Body of pancreas (tissue), 4 donors: ENCODE measurements around the gene GPRC5B. TPM values are rescaled to one million over a fixed set of nuclear protein-coding genes. Genes with fewer than 3 reads are reported as not detected.

Source experiments
- ATAC-seq: fragments of 150-250 bp; one replicate; pipeline ENCODE4 v1.9.1; 2016
- DNase-seq, 4 donors: peaks; one replicate each; pipeline ENCODE4 v3.0.0-alpha.2; 2019
- H3K27ac ChIP-seq, 4 donors: fragments of 200-600 bp; sonication (generic); 1 replicate in 3 of 4; 2 replicates in 1 of 4; pipeline versions ENCODE4 v1.5.1 to v1.6.1; 2016 to 2019; ENCODE audit warnings: mild to moderate bottlenecking in 1 of 4, mixed read lengths in 1 of 4, moderate library complexity in 1 of 4
- H3K27me3 ChIP-seq, 2 donors: fragments of 200-600 bp; sonication (generic); one replicate each; pipeline ENCODE4 v1.6.0; 2016; ENCODE audit warnings: mild to moderate bottlenecking in 1 of 2
- H3K36me3 ChIP-seq, 2 donors: fragments of 200-600 bp; sonication (generic); replicated peaks in 1 of 2; 2 replicates each; pipeline ENCODE4 v1.5.1; 2016; ENCODE audit warnings: low read depth in 2 of 2; ENCODE audit not compliant: insufficient read depth in 1 of 2
- H3K4me1 ChIP-seq: fragments of 200-600 bp; sonication (generic); one replicate; pipeline ENCODE4 v1.6.0; 2016
- H3K4me3 ChIP-seq, 2 donors: fragments of 200-600 bp; sonication (generic); 1 replicate in 1 of 2; 2 replicates in 1 of 2; pipeline ENCODE4 v1.5.1; 2016 to 2019
- H3K9me3 ChIP-seq, 3 donors: fragments of 200-600 bp; sonication (generic); 1 replicate in 2 of 3; 2 replicates in 1 of 3; pipeline ENCODE4 v1.5.1; 2016
- POLR2A ChIP-seq, 3 donors: fragments of 450-650 bp; IDR thresholded peaks; one replicate each; pipeline ENCODE4 v1.6.1; 2016; ENCODE audit warnings: antibody characterized with exemption in 3 of 3, mild to moderate bottlenecking in 2 of 3
- WGBS, 2 donors: methylation state at CpG; one replicate each; pipeline ENCODE4 v1.1.5; 2017; 5-methylcytosine and 5-hydroxymethylcytosine counted together
- intact Hi-C: fragments of 100-400 bp; cut with DNase I; formaldehyde crosslinking; loops from one replicate; pipeline ENCODE4 v1.15.1; 2023
- total RNA-seq, 2 donors: library from RNA; depleted of rRNA; stranded (reverse); fragments of >200 nt; gene quantifications; one replicate each; pipeline ENCODE4 v1.1.0, GENCODE V29; 2016
- TF ChIP-seq, protein P1 (sequence below), 7 experiments: fragments of 450-650 bp in 4 of 7; fragments of 200-600 bp in 3 of 7; sonication (generic) in 3 of 7; IDR thresholded peaks; one replicate each; pipeline ENCODE4 v1.5.1; 2016 to 2019; ENCODE audit warnings: antibody characterized with exemption in 7 of 7

The GPRC5B gene
- total RNA-seq, 2 donors from 2014 or later, result 27.7 to 31.6 TPM

DNA sequence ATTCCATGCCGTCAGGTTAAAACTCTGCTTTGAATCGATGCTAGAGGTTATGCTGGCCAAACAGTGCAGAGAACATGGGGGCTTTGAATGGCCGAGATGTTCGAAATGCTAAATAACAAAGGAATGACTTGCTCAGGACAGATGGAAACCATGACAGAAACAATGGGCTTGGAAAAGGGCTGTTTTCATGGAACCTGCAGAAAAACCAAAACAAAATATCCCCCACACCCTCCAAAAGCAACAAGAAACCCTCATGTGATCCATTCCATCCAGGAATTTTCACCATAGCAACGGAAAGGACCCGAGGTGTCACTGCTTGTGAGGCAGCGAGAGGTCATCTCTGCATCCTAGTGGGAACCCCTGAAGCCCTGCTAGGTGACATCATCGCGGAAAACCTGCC, 25.5 kb downstream of the GPRC5B start:
- H3K9me3 ChIP-seq, result no peaks in the 10 kb centered on the region
- no peaks in the 10 kb centered on the region for H3K4me1 ChIP-seq
- TF ChIP-seq, protein P1, sequence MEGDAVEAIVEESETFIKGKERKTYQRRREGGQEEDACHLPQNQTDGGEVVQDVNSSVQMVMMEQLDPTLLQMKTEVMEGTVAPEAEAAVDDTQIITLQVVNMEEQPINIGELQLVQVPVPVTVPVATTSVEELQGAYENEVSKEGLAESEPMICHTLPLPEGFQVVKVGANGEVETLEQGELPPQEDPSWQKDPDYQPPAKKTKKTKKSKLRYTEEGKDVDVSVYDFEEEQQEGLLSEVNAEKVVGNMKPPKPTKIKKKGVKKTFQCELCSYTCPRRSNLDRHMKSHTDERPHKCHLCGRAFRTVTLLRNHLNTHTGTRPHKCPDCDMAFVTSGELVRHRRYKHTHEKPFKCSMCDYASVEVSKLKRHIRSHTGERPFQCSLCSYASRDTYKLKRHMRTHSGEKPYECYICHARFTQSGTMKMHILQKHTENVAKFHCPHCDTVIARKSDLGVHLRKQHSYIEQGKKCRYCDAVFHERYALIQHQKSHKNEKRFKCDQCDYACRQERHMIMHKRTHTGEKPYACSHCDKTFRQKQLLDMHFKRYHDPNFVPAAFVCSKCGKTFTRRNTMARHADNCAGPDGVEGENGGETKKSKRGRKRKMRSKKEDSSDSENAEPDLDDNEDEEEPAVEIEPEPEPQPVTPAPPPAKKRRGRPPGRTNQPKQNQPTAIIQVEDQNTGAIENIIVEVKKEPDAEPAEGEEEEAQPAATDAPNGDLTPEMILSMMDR (IDR thresholded peaks at IDR 0.05), result no peak
- no peak for TF ChIP-seq POLR2A (IDR thresholded peaks at IDR 0.05)
- no peaks in the 10 kb centered on the region for H3K27me3 ChIP-seq
- H3K4me3 ChIP-seq, result no peak overlapping the region
- H3K36me3 ChIP-seq, result peaks cover 0 to 2% of the 10 kb centered on the region in 2 donors
- intact Hi-C loops, result no loop called here
- ATAC-seq (no peak), DNase-seq (no peak)
- 94 to 95% methylated on average over 9 of the region's 9 CpGs for WGBS, 2 donors
- no peak overlapping the region for H3K27ac ChIP-seq

DNA sequence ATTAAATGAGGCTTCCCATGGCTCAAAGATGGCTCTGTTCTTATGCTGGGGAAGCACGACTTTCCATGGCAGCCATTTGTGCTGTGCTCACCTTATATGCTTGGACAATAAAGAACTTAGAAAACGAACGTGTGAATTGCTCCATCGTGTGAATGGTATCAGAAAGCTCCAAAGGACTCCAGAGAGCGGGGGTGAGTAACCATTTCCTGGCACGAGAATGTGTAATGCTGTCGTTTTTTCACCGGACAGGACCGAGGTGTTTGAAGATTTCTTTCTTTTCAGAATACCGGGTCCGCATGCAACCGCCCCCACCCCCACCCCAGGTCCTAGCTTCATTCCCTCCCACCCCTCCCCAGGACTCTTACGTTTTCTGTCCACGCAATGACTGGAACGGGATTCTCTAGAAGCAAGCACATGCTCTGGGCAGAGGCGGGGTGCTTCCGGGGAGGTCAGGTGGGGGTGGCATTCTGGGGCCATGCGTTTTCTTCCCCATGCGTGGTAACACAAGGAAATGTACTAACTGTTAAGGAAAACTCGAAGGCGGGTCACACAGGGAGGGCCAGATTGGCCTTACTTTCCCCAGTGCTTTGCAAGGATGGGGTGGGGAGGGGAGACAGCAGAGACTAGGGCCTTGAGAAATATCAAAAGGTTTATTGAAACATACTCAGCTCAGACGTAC, 26.2 kb downstream of the GPRC5B start:
- no peak overlapping the region for H3K27ac ChIP-seq
- 84 to 91% methylated on average over 21 to 22 of the region's 22 CpGs for WGBS, 2 donors
- H3K27me3 ChIP-seq, result no peaks in the 10 kb centered on the region
- no peak for TF ChIP-seq POLR2A (IDR thresholded peaks at IDR 0.05)
- TF ChIP-seq, protein P1 (IDR thresholded peaks at IDR 0.05), result no peak
- H3K4me3 ChIP-seq, result no peak overlapping the region
- peaks cover 0 to 2% of the 10 kb centered on the region in 2 donors for H3K36me3 ChIP-seq
- ATAC-seq (no peak), DNase-seq (no peak)
- intact Hi-C loops, result no loop called here
- no peaks in the 10 kb centered on the region for H3K4me1 ChIP-seq
- no peaks in the 10 kb centered on the region for H3K9me3 ChIP-seq

DNA sequence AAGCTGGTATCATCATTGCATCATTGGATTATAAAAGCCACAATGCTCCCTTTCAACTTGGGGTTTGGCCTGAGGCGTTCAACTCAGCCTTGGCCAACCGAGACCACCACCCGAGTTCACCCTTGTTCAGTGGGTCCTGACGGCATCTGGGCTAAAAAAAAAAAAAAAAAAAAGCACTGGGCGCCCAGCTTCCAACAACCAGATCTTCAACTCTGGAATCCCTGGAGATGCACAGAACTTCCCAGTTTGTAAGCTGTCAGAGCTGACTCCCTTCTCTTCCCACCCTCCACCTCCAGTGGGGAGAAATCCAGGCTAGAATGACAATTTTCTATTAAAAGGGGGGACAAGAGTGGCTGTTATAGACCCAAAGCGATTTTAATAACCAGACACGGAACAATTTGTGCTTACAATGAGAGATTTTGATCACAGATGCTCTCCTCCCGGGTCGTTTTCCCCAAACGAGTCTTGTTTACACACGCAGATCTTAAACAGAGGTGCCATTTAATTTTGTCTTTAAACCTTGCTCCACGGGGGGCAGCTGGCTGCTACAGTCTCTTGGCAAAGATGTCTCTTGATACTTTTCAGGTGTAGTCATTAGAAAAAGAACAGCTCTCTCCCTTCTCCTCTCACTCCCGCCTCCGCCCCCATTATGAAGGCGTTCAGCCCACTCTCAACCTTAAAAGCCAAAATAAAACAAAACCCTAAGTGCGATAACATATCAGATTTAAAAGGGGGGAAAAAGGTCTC, 26.9 kb downstream of the GPRC5B start:
- Histone ChIP-seq H3K27ac (no peak overlapping the region), H3K9me3 (no peaks in the 10 kb centered on the region), H3K4me1 (no peaks in the 10 kb centered on the region), H3K27me3 (no peaks in the 10 kb centered on the region), H3K4me3 (no peak overlapping the region), H3K36me3 (peaks cover 0 to 2% of the 10 kb centered on the region in 2 donors)
- ATAC-seq (no peak), DNase-seq (no peak)
- TF ChIP-seq, protein P1 (IDR thresholded peaks at IDR 0.05), result no peak
- no peak for TF ChIP-seq POLR2A (IDR thresholded peaks at IDR 0.05)
- intact Hi-C loops, result no loop called here
- 64 to 83% methylated on average over 16 of the region's 16 CpGs for WGBS, 2 donors

DNA sequence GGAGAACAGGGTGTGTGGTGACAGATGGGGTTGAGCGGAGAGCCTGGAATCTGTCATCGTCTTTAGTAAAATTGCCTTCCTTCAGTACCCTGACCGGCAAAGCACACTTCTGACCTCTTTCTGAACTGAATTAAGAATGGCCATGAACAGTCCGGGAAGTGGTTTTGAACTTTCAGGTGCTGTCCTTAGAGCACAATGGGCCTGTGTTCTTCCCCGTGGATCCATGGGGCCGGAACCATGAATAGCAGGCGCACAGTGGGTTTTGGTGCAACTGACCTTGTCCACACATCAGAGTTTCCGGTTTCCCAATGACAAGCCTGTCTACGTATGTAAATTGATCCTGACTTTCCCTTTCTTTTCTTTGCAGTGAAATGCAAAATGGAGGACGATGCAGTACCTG, 28.5 kb downstream of the GPRC5B start:
- TF ChIP-seq POLR2A (IDR thresholded peaks at IDR 0.05), result no peak
- TF ChIP-seq, protein P1 (IDR thresholded peaks at IDR 0.05), result no peak
- Histone ChIP-seq H3K4me3 (no peak overlapping the region), H3K27me3 (no peaks in the 10 kb centered on the region), H3K27ac (no peak overlapping the region), H3K9me3 (no peaks in the 10 kb centered on the region), H3K36me3 (peaks cover 0 to 2% of the 10 kb centered on the region in 2 donors), H3K4me1 (no peaks in the 10 kb centered on the region)
- ATAC-seq (no peak), DNase-seq (no peak)
- intact Hi-C loops, result no loop called here
- WGBS, 2 donors, result 88 to 90% methylated on average over 10 of the region's 10 CpGs
